Panc1 (cell line): ENCODE measurements around the gene AP2B1. TPM values are rescaled to one million over a fixed set of nuclear protein-coding genes. Genes with fewer than 3 reads are reported as not detected.

Source experiments
- ATAC-seq: fragments of 200-7000 bp; cut with Tn5 transposase; 2 replicates; pipeline ENCODE4 v1.9.1; 2020; ENCODE audit warnings: mild to moderate bottlenecking, moderate library complexity
- BruUV-seq: library from RNA; stranded (reverse); fragments of 400-500 nt; replicated peaks from 2 replicates; lab custom pipeline; 2021; lab: Mats Ljungman, UMichigan
- CTCF ChIA-PET: fragments of 300-600 bp; sonication (Branson Sonifier 250); formaldehyde crosslinking; loops from one replicate; lab custom pipeline; 2022; ENCODE audit warnings: antibody characterized with exemption; lab: Charles Lee
- POLR2A ChIA-PET: fragments of 300-600 bp; sonication (Branson Sonifier 250); formaldehyde crosslinking; loops from one replicate; lab custom pipeline; 2022; ENCODE audit warnings: antibody characterized with exemption; lab: Charles Lee
- DNase-seq: peaks from one replicate; pipeline ENCODE4 v3.0.0-alpha.2; 2010; ENCODE audit warnings: low read depth, low spot score
- H3K27ac ChIP-seq: 2 replicates; pipeline ENCODE4 v1.5.1; 2011; ENCODE audit warnings: mild to moderate bottlenecking, low read length, inconsistent platforms
- H3K27me3 ChIP-seq: fragments of 200-500 bp; sonication (Bioruptor generic); 2 replicates; pipeline ENCODE4 v1.6.0; 2014; ENCODE audit warnings: low read length, inconsistent platforms; ENCODE audit not compliant: control insufficient read depth, insufficient read depth
- H3K36me3 ChIP-seq: fragments of 200-500 bp; sonication (Bioruptor generic); 2 replicates; pipeline ENCODE4 v1.5.1; 2014; ENCODE audit warnings: inconsistent platforms, mild to moderate bottlenecking, low read length, moderate library complexity; ENCODE audit not compliant: control insufficient read depth, insufficient read depth
- H3K4me1 ChIP-seq: 2 replicates; pipeline ENCODE4 v1.5.1; 2011; ENCODE audit warnings: inconsistent platforms, mild to moderate bottlenecking, low read length, moderate library complexity; ENCODE audit not compliant: control insufficient read depth, insufficient read depth
- H3K4me3 ChIP-seq, 2 experiments: 2 replicates each; pipeline ENCODE4 v1.5.1; 2011 to 2012; ENCODE audit warnings: low read depth in 2 of 2, low read length in 2 of 2, mild to moderate bottlenecking in 2 of 2, inconsistent platforms in 1 of 2, moderate library complexity in 1 of 2
- H3K9me3 ChIP-seq: fragments of 200-500 bp; sonication (Bioruptor generic); 2 replicates; pipeline ENCODE4 v1.5.1; 2014; ENCODE audit warnings: low read depth, mild to moderate bottlenecking, inconsistent platforms, low read length, moderate library complexity; ENCODE audit not compliant: control insufficient read depth, insufficient read depth
- POLR2AphosphoS5 ChIP-seq: IDR thresholded peaks from 2 replicates; pipeline ENCODE4 v1.6.1; 2012; ENCODE audit warnings: mild to moderate bottlenecking, low read depth, low read length, moderate library complexity
- SIN3A ChIP-seq: IDR thresholded peaks from 2 replicates; pipeline ENCODE4 v1.6.1; 2012; ENCODE audit warnings: low read depth, mild to moderate bottlenecking, low read length, moderate library complexity, borderline replicate concordance; ENCODE audit not compliant: insufficient read depth
- TCF7L2 ChIP-seq: IDR thresholded peaks from 2 replicates; pipeline ENCODE4 v1.6.1; 2011; ENCODE audit warnings: mild to moderate bottlenecking, low read depth, low read length, inconsistent platforms
- in situ Hi-C: cut with HindIII; loops from 2 replicates; pipeline ENCODE4 v1.10.0; 2016; ENCODE audit warnings: low sequenced_read_pairs, low pct_unique_long_range_greater_than_20kb
- intact Hi-C: fragments of 100-400 bp; cut with micrococcal nuclease; formaldehyde crosslinking; loops from one replicate; pipeline ENCODE4 v1.10.0; 2022; ENCODE audit not compliant: unreplicated experiment
- total RNA-seq: library from RNA; stranded (reverse); gene quantifications from one replicate; pipeline ENCODE4 v1.2.1, GENCODE V29; 2021; ENCODE audit not compliant: unreplicated experiment
- TF ChIP-seq, protein P1 (sequence below), 2 experiments: IDR thresholded peaks; 2 replicates each; pipeline ENCODE4 v1.6.1; 2011 to 2012; ENCODE audit warnings: low read depth in 2 of 2, control low read depth in 1 of 2, low read length in 1 of 2, mild to moderate bottlenecking in 1 of 2, moderate library complexity in 1 of 2; ENCODE audit not compliant: insufficient read depth in 1 of 2
- TF ChIP-seq, protein P2 (sequence below): fragments of 450-650 bp; IDR thresholded peaks from 2 replicates; pipeline ENCODE4 v1.5.1; 2017; ENCODE audit warnings: mild to moderate bottlenecking

AP2B1 gene
- total RNA-seq, 1 experiment from 2014 or later: 446 TPM

DNA sequence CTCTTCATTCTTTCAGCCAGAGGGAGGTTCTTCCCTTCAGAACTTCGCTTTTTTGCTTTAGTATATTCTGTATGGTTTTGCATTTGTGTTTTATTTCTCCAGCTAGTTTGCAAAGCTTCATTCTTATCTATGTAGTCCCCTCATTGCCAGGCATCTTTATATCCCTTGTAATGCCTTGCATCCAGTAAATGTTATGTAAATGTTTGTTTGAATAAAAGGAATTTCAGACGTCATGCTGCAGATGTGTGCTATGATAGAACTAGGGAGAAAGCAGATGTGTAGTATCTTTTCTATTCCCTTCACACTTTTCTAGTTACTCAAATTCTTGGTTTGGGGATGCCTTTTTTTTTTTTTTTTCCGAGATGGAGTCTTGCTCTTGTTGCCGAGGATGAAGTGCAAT is 81.7 kb downstream of the AP2B1 start:
- H3K4me3 ChIP-seq: no peak overlapping the region
- H3K27me3 ChIP-seq: no peaks in the 10 kb centered on the region
- no peaks in the 10 kb centered on the region for H3K9me3 ChIP-seq
- no TSS peak for BruUV-seq
- ChIA-PET CTCF (no interaction called here), POLR2A (no interaction called here)
- TF ChIP-seq SIN3A (no peak), POLR2AphosphoS5 (no peak), TCF7L2 (no peak)
- TF ChIP-seq, protein P1, sequence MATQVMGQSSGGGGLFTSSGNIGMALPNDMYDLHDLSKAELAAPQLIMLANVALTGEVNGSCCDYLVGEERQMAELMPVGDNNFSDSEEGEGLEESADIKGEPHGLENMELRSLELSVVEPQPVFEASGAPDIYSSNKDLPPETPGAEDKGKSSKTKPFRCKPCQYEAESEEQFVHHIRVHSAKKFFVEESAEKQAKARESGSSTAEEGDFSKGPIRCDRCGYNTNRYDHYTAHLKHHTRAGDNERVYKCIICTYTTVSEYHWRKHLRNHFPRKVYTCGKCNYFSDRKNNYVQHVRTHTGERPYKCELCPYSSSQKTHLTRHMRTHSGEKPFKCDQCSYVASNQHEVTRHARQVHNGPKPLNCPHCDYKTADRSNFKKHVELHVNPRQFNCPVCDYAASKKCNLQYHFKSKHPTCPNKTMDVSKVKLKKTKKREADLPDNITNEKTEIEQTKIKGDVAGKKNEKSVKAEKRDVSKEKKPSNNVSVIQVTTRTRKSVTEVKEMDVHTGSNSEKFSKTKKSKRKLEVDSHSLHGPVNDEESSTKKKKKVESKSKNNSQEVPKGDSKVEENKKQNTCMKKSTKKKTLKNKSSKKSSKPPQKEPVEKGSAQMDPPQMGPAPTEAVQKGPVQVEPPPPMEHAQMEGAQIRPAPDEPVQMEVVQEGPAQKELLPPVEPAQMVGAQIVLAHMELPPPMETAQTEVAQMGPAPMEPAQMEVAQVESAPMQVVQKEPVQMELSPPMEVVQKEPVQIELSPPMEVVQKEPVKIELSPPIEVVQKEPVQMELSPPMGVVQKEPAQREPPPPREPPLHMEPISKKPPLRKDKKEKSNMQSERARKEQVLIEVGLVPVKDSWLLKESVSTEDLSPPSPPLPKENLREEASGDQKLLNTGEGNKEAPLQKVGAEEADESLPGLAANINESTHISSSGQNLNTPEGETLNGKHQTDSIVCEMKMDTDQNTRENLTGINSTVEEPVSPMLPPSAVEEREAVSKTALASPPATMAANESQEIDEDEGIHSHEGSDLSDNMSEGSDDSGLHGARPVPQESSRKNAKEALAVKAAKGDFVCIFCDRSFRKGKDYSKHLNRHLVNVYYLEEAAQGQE (IDR thresholded peaks at IDR 0.05; ENCODE audit: insufficient read depth in 1 of 2, low read depth in 2 of 2, low read length in 1 of 2): no peak
- TF ChIP-seq, protein P2, sequence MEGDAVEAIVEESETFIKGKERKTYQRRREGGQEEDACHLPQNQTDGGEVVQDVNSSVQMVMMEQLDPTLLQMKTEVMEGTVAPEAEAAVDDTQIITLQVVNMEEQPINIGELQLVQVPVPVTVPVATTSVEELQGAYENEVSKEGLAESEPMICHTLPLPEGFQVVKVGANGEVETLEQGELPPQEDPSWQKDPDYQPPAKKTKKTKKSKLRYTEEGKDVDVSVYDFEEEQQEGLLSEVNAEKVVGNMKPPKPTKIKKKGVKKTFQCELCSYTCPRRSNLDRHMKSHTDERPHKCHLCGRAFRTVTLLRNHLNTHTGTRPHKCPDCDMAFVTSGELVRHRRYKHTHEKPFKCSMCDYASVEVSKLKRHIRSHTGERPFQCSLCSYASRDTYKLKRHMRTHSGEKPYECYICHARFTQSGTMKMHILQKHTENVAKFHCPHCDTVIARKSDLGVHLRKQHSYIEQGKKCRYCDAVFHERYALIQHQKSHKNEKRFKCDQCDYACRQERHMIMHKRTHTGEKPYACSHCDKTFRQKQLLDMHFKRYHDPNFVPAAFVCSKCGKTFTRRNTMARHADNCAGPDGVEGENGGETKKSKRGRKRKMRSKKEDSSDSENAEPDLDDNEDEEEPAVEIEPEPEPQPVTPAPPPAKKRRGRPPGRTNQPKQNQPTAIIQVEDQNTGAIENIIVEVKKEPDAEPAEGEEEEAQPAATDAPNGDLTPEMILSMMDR: no peak
- in situ Hi-C loops (no loop called here), intact Hi-C loops (loop anchor here (10.0 kb wide), 1 partner anchor 54 kb away; no protein-coding TSS in a partner anchor)
- peaks cover 55% of the 10 kb centered on the region for H3K36me3 ChIP-seq
- DNase-seq (no peak), ATAC-seq (no peak)
- H3K4me1 ChIP-seq: no peaks in the 10 kb centered on the region
- no peak overlapping the region for H3K27ac ChIP-seq

DNA sequence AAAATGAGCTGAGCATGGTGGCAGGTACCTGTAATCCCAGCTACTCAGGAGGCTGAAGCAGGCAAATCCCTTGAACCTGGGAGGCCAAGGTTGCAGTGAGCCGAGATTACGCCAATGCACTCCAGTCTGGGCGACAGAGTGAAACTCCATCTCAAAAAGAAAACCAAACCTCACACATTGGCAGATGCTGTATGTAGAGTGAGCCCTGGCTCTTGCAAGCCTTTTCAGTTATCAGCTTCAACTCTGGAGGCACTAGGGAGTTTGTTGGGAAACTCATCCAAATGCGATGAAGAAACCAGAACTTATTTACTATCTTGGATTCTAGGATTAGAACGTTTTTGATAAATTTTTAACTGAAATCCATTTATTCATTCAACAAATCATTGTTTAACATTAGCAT is 87.4 kb downstream of the AP2B1 start:
- no TSS peak for BruUV-seq
- TF ChIP-seq SIN3A: no peak

DNA sequence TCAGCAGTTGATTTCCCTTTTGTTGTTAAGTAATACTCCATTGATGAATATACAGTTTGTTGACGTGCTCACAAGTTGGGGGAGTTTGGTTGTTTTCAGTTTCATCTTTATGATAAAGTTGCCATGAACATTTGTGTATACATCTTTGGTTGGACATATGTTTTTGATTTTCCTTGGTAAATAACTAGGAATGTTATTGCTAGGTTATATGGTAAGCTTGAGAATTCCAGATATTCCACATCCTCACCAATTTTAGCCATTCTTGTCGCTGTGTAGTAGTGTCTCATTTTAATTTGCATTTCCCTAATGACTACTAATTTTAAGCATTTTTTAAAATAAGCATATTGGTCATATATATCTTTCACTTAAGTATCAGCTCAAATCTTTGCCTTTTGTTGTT is 89.3 kb downstream of the AP2B1 start:
- in situ Hi-C loops: no loop called here
- TF ChIP-seq, protein P2: no peak
- no peak for TF ChIP-seq POLR2AphosphoS5
- TF ChIP-seq, protein P1 (IDR thresholded peaks at IDR 0.05; ENCODE audit: insufficient read depth in 1 of 2, low read depth in 2 of 2, low read length in 1 of 2): no peak
- TF ChIP-seq SIN3A: no peak
- no peak for TF ChIP-seq TCF7L2
- DNase-seq: no peak
- no peak overlapping the region for H3K4me3 ChIP-seq
- ChIA-PET CTCF (no interaction called here), POLR2A (no interaction called here)
- intact Hi-C loops: no loop called here
- peaks cover 46% of the 10 kb centered on the region for H3K36me3 ChIP-seq
- BruUV-seq: no TSS peak
- H3K4me1 ChIP-seq: no peaks in the 10 kb centered on the region
- no peaks in the 10 kb centered on the region for H3K27me3 ChIP-seq
- no peak overlapping the region for H3K27ac ChIP-seq
- ATAC-seq: no peak
- H3K9me3 ChIP-seq: no peaks in the 10 kb centered on the region

More for the DNA sequence above, 87.4 kb downstream of the AP2B1 start:
- Histone ChIP-seq H3K27me3 (no peaks in the 10 kb centered on the region), H3K4me1 (no peaks in the 10 kb centered on the region), H3K9me3 (no peaks in the 10 kb centered on the region), H3K4me3 (no peak overlapping the region), H3K27ac (no peak overlapping the region), H3K36me3 (peaks cover 63% of the 10 kb centered on the region)
- 0 out of 2 replicates have a peak, but pooled peaks have one; percentile 65 for ATAC-seq
- intact Hi-C loops: no loop called here
- in situ Hi-C loops: no loop called here
- ChIA-PET POLR2A (no interaction called here), CTCF (no interaction called here)
- DNase-seq: no peak
